Liver (tissue), 3 donors: Measurements from ENCODE around the gene NAMPT.

Experiments
- ATF3 ChIP-seq: IDR thresholded peaks from 2 replicates; pipeline ENCODE4 v1.6.1; 2016; ENCODE audit warnings: antibody characterized with exemption
- CTCF ChIP-seq: fragments of 150-350 bp; IDR thresholded peaks from 2 replicates; pipeline ENCODE4 v1.5.1; 2017; ENCODE audit warnings: improper control_type of control experiment, low read depth, low read length; ENCODE audit not compliant: missing input control
- GABPA ChIP-seq, 2 donors: IDR thresholded peaks in 1 of 2; conservative IDR thresholded peaks in 1 of 2; 2 replicates each; pipeline ENCODE4 v1.6.1; 2016; ENCODE audit warnings: antibody characterized with exemption in 2 of 2, mild to moderate bottlenecking in 1 of 2, moderate library complexity in 1 of 2
- RAD21 ChIP-seq, 2 donors: IDR thresholded peaks; 2 replicates each; pipeline ENCODE4 v1.6.1; 2016; ENCODE audit warnings: antibody characterized with exemption in 2 of 2, mild to moderate bottlenecking in 2 of 2
- REST ChIP-seq: IDR thresholded peaks from 2 replicates; pipeline ENCODE4 v1.6.1; 2016; ENCODE audit warnings: antibody characterized with exemption, mild to moderate bottlenecking
- SP1 ChIP-seq: IDR thresholded peaks from 2 replicates; pipeline ENCODE4 v1.6.1; 2018; ENCODE audit warnings: antibody characterized with exemption, mild to moderate bottlenecking
- ZBTB33 ChIP-seq: IDR thresholded peaks from 2 replicates; pipeline ENCODE4 v1.6.1; 2016; ENCODE audit warnings: antibody characterized with exemption
- donor health status: healthy.
- donor health status: healthy.

GRCh38 chr7:106329408-106329807 is 44.6 kb upstream of the NAMPT start:
- no peak for TF ChIP-seq ATF3
- TF ChIP-seq ZBTB33, result no peak
- TF ChIP-seq REST, result no peak
- no peak for TF ChIP-seq CTCF
- no peak for TF ChIP-seq RAD21 (IDR thresholded peaks at IDR 0.05)
- TF ChIP-seq SP1, result no peak
- no peak for TF ChIP-seq GABPA (IDR thresholded peaks at IDR 0.05 in 1 of 2, conservative IDR thresholded peaks at IDR 0.05 in 1 of 2)
